ENCODE measurements around the gene ACIN1. TPM values are rescaled to one million over a fixed set of nuclear protein-coding genes. Genes with fewer than 3 reads are reported as not detected.

ACIN1 gene
- polyA plus RNA-seq, 1 experiment, result 123 TPM

- H3K27me3 ChIP-seq (ENCODE audit: control insufficient read depth, insufficient read depth, low read length), result peaks cover 1% of the 10 kb centered on the region; the same call in 1 of the 2 replicates
- DNase-seq (ENCODE audit: low read depth), result no peak
- H3K36me3 ChIP-seq (ENCODE audit: control insufficient read depth, insufficient read depth, low read length), result no peaks in the 10 kb centered on the region
- ChIA-PET POLR2A (no interaction called here), CTCF (interaction anchor here (1.1 to 24.8 kb wide), 8 partner anchors 10 to 150 kb away, joined by 3 to 815 read pairs (median 26); partner anchors contain the start of gene SLC7A8)
- TF ChIP-seq CTCF (IDR thresholded peaks at IDR 0.05; ENCODE audit: insufficient read depth, low read depth, low read length), result no peak
- no peak overlapping the region for H3K4me3 ChIP-seq (ENCODE audit: low read depth, low read length)
These were observed 19.7 kb upstream of the ACIN1 start for GRCh38 chr14:23114669-23115038.

- TF ChIP-seq CTCF (IDR thresholded peaks at IDR 0.05; ENCODE audit: insufficient read depth, low read depth, low read length), result no peak
- H3K4me3 ChIP-seq (ENCODE audit: low read depth, low read length), result no peak overlapping the region
- H3K36me3 ChIP-seq (ENCODE audit: control insufficient read depth, insufficient read depth, low read length), result no peaks in the 10 kb centered on the region
- ChIA-PET CTCF (interaction anchor here (1.1 to 24.8 kb wide), 8 partner anchors 10 to 128 kb away, joined by 4 to 815 read pairs (median 62); partner anchors contain the start of genes CDH24 and SLC7A8), POLR2A (no interaction called here)
- DNase-seq (ENCODE audit: low read depth), result no peak
- H3K27me3 ChIP-seq (ENCODE audit: control insufficient read depth, insufficient read depth, low read length), result peaks cover 1% of the 10 kb centered on the region; the same call in 1 of the 2 replicates
These were observed 19.2 kb upstream of the ACIN1 start for GRCh38 chr14:23114120-23114458.

GRCh38 chr14:23113431-23114119 is 18.6 kb upstream of the ACIN1 start:
- POLR2A ChIA-PET, result no interaction called here
- TF ChIP-seq CTCF (IDR thresholded peaks at IDR 0.05; ENCODE audit: insufficient read depth, low read depth, low read length), result no peak
- CTCF ChIA-PET, result interaction anchor here (1.1 to 24.8 kb wide), 14 partner anchors 10 to 219 kb away, joined by 3 to 815 read pairs (median 8); partner anchors contain the start of genes ACIN1, AJUBA, C14orf119 and CDH24

GRCh38 chr14:23112359-23113178 is 17.6 kb upstream of the ACIN1 start:
- H3K36me3 ChIP-seq (ENCODE audit: control insufficient read depth, insufficient read depth, low read length), result no peaks in the 10 kb centered on the region
- H3K27me3 ChIP-seq (ENCODE audit: control insufficient read depth, insufficient read depth, low read length), result peaks cover 1% of the 10 kb centered on the region; the same call in 1 of the 2 replicates
- DNase-seq (ENCODE audit: low read depth), result no peak
- POLR2A ChIA-PET, result interaction anchor here (1.2 kb wide), 1 partner anchor 17 kb away, joined by 3 read pairs; the partner anchor contains the start of genes ACIN1 and C14orf119
- CTCF ChIA-PET, result interaction anchor here (1.0 to 24.8 kb wide), 16 partner anchors 8 to 218 kb away, joined by 3 to 815 read pairs (median 6); partner anchors contain the start of genes ACIN1, AJUBA, C14orf119 and CDH24
- no peak overlapping the region for H3K4me3 ChIP-seq (ENCODE audit: low read depth, low read length)
- TF ChIP-seq CTCF (IDR thresholded peaks at IDR 0.05; ENCODE audit: insufficient read depth, low read depth, low read length), result no peak

More at GRCh38 chr14:23113431-23114119, 18.6 kb upstream of the ACIN1 start:
- Histone ChIP-seq H3K4me3 (ENCODE audit: low read depth, low read length) (no peak overlapping the region), H3K36me3 (ENCODE audit: control insufficient read depth, insufficient read depth, low read length) (no peaks in the 10 kb centered on the region), H3K27me3 (ENCODE audit: control insufficient read depth, insufficient read depth, low read length) (peaks cover 1% of the 10 kb centered on the region; the same call in 1 of the 2 replicates)
- no peak for DNase-seq (ENCODE audit: low read depth)

Data from BJ (cell line).